ENCODE measurements around the gene CCDC97. TPM values are rescaled to one million over a fixed set of nuclear protein-coding genes. Genes with fewer than 3 reads are reported as not detected.

The CCDC97 gene
- total RNA-seq = 10 to 100 TPM; 11.6 to 19.6 (median 13.7) TPM

DNA sequence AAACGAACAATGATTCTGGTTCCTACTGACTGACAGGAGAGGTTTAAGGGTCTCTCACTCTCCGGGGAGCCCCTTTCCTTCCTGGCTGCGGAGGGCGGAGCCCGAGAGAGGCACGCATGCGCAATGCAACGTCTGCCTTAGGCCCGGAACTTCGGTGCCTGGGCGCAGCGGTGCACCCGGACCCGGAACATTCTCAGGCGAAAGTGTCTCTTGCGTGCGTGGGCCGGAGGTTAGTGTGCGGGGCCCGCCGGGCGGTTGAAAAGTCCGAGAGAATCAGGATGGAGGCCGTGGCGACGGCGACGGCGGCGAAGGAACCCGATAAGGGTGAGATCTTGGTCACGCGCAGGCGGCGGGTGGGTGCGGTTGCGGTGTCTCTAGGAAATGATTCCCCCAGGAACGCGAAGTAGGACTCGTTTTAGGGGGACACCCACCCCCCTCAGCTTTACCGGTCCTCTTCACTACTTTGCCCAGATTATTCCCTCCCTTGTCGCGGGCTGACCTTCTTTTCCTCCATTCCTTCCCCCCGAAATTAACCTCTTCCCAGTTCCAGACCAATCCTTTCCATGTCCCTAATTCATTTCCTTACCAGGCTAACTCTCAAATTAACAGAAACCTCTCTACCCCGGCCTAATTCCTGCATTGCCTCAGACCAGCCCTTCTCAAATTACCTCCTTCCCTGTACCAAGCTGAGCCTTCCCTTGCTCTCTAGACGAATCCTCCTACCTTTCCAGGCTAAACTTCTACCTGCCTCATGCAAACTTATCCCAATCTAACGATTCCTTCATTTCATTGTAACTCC is at the start of gene CCDC97:
Gene CCDC97, plus strand, starts transcription at position 140 of the 799 bp plus-strand sequence. Its CDS starts 139 bp downstream, at position 279.
- intact Hi-C loops (cut with DNase I; ENCODE audit: low total_unique reads) = loop anchor here (2.0 kb wide), 1 partner anchor 647 kb away; no protein-coding TSS in a partner anchor

DNA sequence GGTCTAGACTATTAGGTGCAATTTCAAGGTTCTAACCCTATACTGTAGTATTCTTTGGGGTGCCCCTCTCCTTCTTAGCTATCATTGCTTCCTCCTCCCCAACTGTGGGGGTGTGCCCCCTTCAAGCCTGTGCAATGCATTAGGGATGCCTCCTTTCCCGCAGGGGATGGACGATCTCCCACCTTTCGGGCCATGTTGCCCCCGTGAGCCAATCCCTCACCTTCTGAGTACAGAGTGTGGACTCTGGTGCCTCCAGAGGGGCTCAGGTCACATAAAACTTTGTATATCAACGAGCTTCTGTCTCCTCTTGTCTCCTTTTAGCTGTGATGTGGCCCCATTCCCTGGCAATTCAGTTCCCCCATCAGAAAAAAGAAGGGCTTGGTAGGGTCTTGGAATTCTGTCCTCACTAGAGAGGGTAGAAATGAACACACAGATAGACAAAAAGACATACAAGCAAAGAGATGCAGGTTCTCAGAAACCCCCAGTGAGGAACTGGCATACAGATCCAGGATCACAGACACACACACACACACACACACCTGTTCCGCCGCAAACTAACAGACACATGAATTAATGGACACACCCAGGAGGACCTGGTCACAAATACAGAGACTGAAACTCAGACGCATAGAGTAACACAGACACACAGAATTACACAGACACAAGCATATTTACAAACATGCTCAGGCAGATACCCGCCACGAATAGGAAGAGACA is 48.3 kb upstream of the CCDC97 start:
- intact Hi-C loops (cut with DNase I; ENCODE audit: low total_unique reads) = loop anchor here (5.0 kb wide), 1 partner anchor 59 kb away; no protein-coding TSS in a partner anchor
- H3K4me3 ChIP-seq (ENCODE audit: low read depth, poor library complexity, severe bottlenecking) = no peak overlapping the region
- peak in 1 of 2 donors; percentile 22 for DNase-seq (ENCODE audit: low spot score in 2 of 2)
- WGBS, 2 donors = 47 to 52% methylated on average over 10 of the region's 10 CpGs
- TF ChIP-seq, protein P1, sequence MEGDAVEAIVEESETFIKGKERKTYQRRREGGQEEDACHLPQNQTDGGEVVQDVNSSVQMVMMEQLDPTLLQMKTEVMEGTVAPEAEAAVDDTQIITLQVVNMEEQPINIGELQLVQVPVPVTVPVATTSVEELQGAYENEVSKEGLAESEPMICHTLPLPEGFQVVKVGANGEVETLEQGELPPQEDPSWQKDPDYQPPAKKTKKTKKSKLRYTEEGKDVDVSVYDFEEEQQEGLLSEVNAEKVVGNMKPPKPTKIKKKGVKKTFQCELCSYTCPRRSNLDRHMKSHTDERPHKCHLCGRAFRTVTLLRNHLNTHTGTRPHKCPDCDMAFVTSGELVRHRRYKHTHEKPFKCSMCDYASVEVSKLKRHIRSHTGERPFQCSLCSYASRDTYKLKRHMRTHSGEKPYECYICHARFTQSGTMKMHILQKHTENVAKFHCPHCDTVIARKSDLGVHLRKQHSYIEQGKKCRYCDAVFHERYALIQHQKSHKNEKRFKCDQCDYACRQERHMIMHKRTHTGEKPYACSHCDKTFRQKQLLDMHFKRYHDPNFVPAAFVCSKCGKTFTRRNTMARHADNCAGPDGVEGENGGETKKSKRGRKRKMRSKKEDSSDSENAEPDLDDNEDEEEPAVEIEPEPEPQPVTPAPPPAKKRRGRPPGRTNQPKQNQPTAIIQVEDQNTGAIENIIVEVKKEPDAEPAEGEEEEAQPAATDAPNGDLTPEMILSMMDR (IDR thresholded peaks at IDR 0.05) = no peak
- TF ChIP-seq POLR2A (IDR thresholded peaks at IDR 0.05) = no peak

More for the DNA sequence above, at the start of gene CCDC97:
- peak within 1 kb of the TSS; percentile 50 for H3K4me3 ChIP-seq (ENCODE audit: low read depth, poor library complexity, severe bottlenecking)
- WGBS, 2 donors = 0 to 1% methylated on average over 47 of the region's 47 CpGs
- TF ChIP-seq POLR2A (IDR thresholded peaks at IDR 0.05) = peak in 1 of 2 donors; percentile 44
- TF ChIP-seq, protein P1 (IDR thresholded peaks at IDR 0.05) = peak in 1 of 3 donors; percentile 4
- peak; percentile 78 to 97 for DNase-seq (ENCODE audit: low spot score in 2 of 2)

- TF ChIP-seq, protein P1 (IDR thresholded peaks at IDR 0.05) = no peak
- TF ChIP-seq POLR2A (IDR thresholded peaks at IDR 0.05) = peak in 1 of 2 donors; percentile 65
- intact Hi-C loops (cut with DNase I; ENCODE audit: low total_unique reads) = loop anchor here (5.0 kb wide), 1 partner anchor 61 kb away; no protein-coding TSS in a partner anchor
- DNase-seq (ENCODE audit: low spot score in 2 of 2) = peak; percentile 63 to 93
- H3K4me3 ChIP-seq (ENCODE audit: low read depth, poor library complexity, severe bottlenecking) = peak overlapping the region; percentile 45
- 0% methylated on average over 45 to 46 of the region's 46 CpGs for WGBS, 2 donors
Observed at GRCh38 chr19:41263042-41263849, 46.7 kb upstream of the CCDC97 start.

- no peak for TF ChIP-seq POLR2A (IDR thresholded peaks at IDR 0.05)
- TF ChIP-seq, protein P1 (IDR thresholded peaks at IDR 0.05) = peak in 1 of 3 donors; percentile 6
- peak; percentile 100 for DNase-seq (ENCODE audit: low spot score in 2 of 2)
- 1% methylated on average over 43 to 55 of the region's 55 CpGs for WGBS, 2 donors
- intact Hi-C loops (cut with DNase I; ENCODE audit: low total_unique reads) = loop anchor here (5.0 kb wide), 1 partner anchor 62 kb away; no protein-coding TSS in a partner anchor
- H3K4me3 ChIP-seq (ENCODE audit: low read depth, poor library complexity, severe bottlenecking) = peak within 1 kb of the TSS; percentile 86
Observed at GRCh38 chr19:41263850-41264580, 46.0 kb upstream of the CCDC97 start, which contains the start of gene HNRNPUL1. Gene HNRNPUL1 (plus strand): TSS chr19:41264372. CDS start chr19:41264504, 132 bp downstream.

Data from lower leg skin (tissue), 4 donors.